Epithelial cell of prostate (primary cell): ENCODE measurements around the gene PIK3R2.
A peak's percentile ranks its signal among the peaks of the same experiment; 100 is the strongest.
"Not testable (repeated sequence)": the region's sequence is repeated elsewhere in the genome, so short reads cannot be mapped to it uniquely, and the experiment has no call there.

ENCODE experiments used
- DNase-seq: peaks from one replicate; pipeline ENCODE4 v3.0.0-alpha.2; 2011; ENCODE audit warnings: low read depth, low spot score
- H3K27ac ChIP-seq: fragments of 450-650 bp; 2 replicates; pipeline ENCODE4 v1.5.1; 2017; ENCODE audit warnings: mild to moderate bottlenecking

Gene PIK3R2

DNA sequence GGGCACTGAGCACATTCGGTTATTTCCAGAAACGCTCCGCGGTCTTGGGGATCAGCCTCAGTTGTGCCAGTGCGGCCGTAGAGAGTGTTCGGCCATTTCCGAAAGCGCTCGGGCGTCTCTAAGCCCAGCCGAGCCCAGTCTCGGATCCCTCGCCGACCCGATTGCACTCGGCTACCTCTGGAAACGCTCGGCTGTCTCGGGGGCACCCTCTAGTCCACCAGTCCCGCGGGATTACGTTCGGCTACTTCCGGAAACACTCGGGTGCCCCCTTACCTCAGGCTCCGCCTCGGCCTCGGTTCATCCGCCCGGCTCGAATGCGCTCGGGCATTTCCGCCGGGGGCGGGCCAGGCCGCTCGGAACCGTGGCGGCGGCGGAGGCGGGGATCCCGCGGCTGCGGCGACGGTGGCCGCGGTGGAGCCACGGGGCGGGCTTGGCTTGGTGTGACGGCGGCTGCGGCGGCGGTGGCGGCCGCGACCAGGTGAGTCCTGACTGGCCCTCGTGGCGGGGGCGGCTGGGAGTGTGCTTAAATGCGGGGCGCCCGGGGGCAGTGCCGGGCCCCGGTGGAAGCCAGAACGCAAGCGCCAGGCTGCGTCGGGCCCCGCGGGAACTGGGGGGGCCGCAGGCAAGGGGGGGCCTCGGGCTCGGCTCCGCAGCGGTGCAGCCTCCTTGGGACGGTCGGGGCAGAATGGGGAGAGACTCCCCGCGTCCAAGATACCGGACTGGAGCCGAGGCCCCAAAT is at the start of gene PIK3R2:
TSS of gene PIK3R2 (plus strand) at position 347 of the 739 bp plus-strand sequence. CDS start 2,717 bp downstream, outside the sequence.
- peak within 1 kb of the TSS; percentile 90 for H3K27ac ChIP-seq
- peak; percentile 85 for DNase-seq

DNA sequence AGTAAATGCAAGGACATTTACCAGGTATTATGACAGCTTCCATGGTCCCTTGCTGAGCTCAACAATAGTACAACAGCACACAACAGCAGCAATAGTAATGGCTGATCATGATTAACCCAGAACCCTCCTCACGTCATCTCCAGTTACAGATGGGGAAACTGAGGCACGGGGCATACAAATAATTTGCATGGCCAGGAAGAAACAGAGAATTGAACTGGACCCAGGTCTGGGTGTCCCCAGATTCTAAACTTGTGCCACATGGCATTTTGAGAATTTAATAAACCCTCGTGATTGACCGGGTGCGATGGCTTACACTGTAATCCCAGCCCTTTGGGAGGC is 48.2 kb upstream of the PIK3R2 start:
- no peak overlapping the region for H3K27ac ChIP-seq
- DNase-seq = no peak

DNA sequence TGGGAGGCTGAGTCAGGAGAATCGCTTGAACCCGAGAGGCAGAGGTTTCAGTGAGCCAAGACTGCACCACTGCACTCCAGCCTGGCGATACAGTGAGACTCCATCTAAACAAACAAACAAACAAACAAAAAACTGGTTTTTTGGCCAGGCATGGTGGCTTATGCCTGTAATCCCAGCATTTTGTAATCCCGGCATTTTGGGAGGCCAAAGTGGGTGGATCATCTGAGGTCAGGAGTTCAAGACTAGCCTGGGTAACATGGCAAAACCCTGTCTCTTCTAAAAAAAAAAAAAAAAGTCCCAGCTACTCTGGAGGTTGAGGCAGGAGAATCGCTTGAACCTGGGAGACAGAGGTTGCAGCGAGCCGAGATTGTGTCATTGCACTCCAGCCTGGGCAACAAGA is 47.7 kb upstream of the PIK3R2 start:
- not testable (repeated sequence) for DNase-seq

DNA sequence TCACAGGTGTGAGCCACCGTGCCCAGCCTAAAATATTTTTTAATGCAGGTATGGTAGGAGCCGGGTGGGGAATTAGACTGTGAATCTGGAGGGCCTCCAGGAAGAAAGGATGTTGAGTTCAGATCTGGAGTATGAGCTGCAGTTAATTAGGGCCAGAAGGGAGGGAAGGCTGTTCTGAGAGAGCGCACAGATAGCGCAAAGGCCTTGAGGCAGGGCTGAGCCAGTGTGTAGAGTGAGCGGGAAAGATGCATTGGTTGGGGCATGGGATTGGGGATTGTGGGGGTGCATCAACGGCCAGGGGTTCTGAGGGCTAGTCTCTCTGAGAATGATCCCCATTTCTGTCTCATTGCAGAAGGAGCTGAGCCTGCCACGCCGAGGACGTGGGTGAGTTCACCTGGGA is 45.7 kb upstream of the PIK3R2 start:
- DNase-seq = no peak
- H3K27ac ChIP-seq = no peak overlapping the region

More for the DNA sequence above, 47.7 kb upstream of the PIK3R2 start:
- not testable (repeated sequence) for H3K27ac ChIP-seq

DNA sequence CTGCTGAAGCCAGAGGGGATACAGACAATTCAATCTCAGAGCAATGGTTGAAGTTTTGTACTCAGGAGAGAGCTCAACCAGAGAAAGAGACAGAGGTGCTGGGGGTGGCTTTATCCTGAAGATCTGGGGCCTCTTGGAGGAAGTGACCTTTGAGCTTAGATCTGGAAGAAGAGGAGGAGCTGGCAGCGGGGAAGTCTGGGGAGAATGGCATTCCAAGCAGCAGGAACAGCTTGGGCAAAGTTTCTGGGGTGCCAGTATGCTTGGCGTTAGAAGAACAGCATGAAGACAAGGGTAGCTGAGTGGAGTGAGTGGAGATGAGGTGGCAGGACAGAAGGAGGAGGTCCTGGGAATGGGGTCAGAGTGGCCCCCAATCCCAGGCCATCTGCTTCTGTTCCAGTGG is 44.1 kb upstream of the PIK3R2 start:
- H3K27ac ChIP-seq = no peak overlapping the region

DNA sequence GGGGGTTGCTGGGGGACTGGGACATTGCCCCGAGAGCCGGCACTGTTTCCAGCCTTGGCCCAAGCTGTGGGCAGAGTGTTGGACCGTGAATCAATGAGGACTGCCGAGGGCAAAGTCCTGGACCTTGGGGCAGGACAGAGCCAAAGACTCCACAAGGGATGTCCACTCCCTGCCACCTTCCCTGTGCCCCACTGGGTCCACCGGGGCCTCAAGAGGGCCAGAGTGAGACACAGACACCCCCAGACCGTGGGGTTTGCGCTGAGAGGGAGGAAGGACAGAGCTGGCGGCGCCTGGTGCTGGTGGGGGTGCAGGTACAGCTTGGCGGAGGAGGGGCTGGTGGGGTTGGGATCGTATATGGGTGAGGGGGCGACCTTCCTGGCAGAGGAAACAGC is 43.6 kb upstream of the PIK3R2 start:
- no peak overlapping the region for H3K27ac ChIP-seq
- DNase-seq = no peak

More for the DNA sequence above, 44.1 kb upstream of the PIK3R2 start:
- DNase-seq = no peak

DNA sequence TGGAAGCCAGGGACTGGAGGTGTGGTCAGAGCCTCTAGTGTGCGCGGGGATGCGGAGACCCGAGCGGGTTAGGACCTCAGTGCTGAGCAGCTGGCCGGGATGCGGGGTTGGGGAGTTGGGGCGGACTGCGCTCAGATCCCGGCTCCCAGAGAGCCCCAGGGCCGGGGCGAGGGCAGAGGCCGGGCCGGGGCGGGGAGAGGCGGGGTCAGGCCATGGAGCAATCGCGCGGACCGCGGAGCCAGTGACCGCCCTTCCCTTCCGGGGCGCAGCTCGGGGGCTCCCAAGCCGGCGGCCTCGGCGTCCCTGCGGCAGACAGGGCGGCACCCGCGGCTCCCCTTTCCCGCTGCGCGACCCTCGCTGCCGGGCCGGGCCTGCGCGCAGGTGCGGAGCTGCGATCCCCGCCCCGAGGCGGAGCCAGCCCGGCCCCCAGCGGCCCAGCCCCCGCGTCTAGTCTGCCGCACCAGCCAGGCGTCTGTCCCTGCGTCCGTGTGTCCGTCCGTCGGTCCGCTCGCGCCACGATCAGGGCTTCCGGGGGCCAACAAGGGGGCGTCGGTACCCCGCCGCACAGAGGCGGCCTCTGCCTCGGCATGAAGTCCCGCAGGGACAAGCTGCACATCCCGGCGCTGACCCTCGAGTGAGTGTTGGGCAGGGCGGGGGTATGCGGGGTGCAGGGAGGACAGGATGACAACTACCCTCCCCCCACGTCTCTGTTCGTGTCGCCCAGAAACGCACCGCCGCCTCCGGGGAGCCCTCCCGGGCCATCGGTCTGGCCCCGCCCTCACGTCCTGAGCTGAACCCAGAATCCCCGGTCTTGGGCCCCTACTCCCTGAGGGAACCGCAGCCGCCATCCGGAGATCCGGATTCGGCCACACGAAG is 43.0 kb upstream of the PIK3R2 start:
- H3K27ac ChIP-seq = no peak overlapping the region
- DNase-seq = no peak

DNA sequence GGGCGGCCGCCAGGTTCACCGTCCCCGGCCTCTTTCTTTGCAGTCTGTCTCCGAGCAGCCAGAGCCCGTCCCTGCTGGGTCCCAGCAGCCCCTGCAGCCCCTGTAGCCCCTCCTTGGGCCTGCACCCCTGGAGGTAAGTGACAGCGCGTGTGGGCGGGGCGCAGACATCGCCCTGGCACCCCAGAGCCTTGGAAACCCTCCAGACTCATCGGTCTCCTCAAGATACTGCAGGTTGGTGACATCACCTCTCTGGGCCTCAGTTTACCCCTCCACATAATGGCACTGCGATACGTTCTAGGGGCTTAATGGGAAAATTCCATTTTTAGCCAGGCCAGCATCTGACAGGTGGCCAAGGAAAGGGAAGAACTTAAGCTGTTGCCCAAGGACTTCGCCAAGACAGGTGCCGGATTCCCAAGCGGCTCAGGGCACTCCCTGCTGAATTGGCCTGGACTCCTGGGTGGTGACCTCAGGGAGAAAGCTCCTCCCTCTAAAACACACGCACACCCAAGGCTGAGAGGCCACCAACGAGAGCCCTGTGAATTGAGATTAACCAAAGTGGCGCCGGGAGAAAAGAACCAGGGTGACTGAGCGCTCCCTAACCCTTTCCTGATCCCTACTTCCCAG is 42.2 kb upstream of the PIK3R2 start:
- DNase-seq = no peak
- H3K27ac ChIP-seq = no peak overlapping the region

DNA sequence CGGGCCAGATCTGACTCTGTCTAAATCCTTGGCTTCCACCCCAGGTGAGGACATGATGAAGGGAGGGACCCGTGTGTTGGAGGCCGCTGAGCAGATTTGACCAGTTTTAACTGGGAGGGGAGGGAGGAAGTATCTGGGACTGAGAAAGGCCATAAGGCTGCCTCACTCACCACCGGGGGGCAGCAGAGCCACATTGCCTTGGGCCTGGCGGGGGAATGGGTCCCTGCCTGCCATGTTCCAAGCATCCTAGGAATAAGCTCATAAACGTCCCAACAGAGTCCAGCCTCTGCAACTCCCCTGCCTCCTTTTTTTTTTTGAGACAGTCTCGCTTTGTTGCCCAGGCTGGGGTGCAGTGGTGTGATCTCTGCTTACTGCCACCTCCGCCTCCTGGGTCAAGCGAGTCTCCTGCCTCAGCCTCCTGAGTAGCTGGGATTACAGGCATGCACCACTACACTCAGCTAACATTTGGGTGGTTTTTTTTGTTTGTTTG is 39.9 kb upstream of the PIK3R2 start:
- H3K27ac ChIP-seq = no peak overlapping the region
- DNase-seq = no peak

DNA sequence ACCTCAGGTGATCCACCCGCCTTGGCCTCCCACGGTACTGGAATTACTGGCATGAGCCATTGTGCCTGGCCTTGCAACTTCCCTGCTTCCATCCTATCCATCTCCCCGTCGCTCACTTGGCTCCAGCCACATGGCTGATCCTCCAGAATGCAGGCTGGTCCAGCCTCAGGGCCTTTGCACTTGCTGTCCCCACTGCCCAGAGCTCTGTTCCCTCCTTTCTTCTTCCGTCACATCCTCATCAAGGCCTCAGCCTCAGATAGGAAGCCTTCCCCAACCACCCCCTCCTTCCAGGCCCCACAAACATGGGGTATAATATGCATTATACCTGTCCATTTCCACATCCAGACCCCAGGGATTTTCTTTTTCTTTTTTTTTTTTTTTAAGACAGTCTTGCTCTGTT is 39.1 kb upstream of the PIK3R2 start:
- H3K27ac ChIP-seq = no peak overlapping the region
- no peak for DNase-seq

DNA sequence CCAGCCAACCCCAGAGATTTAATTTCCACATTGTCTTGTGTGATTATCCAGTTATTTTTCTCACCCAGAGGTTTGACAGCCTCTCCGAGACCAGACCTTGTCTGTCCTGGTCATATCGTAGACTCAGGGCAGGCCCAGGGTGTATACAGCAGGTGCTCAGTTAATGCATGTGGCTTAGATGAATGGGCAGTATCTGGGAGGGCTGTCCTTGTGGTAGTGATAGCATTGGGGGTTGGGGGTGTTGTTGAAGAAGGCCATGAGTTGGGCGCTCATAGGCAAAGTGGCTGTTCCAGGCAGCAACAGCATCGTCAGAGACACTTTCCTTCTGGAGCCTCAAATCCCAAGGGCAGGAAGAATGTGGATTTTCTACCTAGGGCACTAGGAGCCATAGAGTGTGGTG is 38.5 kb upstream of the PIK3R2 start:
- DNase-seq = no peak
- H3K27ac ChIP-seq = no peak overlapping the region

DNA sequence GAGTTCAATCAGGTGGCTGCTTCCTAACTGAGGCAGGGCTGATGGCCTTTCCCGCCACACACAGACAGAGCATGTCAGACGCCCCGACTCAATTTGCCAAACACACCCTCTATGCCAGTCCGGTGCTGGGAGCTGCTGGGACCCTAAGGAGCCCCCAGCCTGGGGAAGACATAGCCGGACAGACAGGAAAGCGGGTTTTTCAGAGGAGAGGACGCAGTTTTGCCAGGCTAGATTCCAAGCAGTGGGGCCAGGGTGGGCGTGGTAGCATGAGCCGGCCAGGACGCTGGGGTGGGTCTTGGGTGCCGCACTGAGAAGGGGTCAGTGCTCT is 35.6 kb upstream of the PIK3R2 start:
- DNase-seq = no peak
- no peak overlapping the region for H3K27ac ChIP-seq

DNA sequence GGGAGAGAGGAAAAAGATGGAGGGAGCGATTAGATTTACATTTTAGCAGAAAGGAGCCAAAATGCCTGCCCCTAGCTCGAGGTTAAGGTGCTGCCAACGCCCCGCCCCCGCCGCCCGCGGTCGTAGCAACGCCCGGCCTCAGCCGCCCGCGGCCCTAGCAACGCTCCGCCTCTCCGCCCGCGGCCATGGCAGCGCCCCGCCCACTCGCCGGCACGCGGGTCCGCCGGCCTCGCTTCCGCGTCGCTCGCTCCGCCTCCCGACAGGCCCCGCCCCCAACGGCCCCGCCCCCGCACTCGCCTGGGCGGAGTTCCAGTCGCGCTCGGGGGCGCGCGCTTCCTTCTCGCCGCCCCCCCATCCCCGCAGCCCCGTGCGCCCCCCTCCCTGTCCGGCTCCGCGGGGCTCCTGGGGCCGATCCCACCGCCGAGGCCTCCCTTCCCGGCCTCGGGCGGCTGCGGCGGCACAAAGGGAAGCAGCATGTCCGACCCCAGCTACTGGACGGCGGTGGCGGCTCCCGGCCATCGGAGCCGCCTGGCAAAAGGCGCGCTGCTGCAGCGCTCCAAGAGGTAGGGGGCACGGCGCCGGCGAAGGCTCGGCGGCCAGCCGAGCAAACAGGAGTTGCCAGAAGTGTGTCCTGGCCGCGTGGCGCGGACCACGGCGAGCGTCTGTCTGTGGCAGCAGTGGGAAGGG is 35.1 kb upstream of the PIK3R2 start:
- H3K27ac ChIP-seq = no peak overlapping the region
- no peak for DNase-seq

DNA sequence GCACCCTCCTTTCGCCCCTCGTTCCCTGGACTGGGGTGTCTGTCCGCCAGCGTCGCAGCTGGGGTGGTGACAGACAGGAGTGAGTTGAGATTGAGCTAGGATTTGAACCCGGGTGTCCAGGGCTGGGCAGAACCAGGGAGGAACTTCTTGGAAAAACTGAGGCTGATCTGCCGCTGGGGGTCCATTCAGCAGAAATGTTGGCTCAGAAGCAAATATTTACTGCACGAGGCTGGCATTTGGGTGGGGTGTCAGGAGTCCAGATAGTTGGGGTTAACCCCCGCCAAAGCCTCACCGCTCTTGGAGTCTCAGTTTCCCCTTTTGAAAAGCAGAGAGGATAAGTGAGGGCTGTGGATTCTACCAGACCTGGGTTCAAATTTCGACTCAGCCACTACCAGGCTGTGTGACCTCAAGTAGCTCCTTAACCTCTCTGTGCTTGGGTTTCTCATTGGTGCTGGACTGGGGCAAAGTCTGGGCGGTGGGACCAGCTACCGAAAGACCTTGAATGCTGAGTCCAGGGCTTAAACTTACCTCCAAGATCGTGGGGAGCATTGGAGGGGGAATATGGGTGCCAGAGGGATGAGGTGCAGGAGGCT is 34.4 kb upstream of the PIK3R2 start:
- DNase-seq = no peak
- no peak overlapping the region for H3K27ac ChIP-seq

DNA sequence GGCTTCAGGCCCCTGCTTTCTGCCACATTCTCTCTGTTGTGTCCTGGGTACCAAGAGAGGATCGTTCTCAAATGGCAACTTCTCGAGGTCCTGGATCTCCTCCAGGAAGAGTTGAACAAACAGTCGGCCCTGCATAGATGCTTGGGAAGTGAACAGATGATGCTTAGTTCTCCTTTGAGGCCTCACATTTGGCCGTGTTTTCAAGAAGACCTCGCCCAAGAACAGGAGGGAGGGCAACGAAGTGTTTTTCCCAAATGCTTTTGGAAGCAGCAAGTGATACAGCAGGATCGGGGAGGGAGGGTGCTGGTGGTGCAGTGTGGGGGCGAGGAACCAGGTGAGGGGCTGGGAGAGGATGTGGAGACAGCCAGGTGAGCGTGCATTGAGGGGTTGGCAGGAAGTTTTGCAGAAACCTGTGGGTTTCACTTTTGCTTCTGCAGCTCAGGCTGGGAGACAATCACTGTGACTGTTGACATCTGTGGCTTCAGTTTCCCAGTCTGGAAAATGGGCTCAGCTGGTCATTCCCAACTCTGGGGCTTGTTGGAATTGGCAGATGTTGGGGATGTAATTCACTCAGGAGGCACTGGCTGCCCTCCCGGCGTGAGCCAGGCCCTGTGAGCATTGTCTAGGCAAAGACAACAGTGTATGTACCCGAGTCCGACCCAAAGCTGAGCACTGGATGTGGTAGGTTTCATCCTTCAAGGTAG is 33.8 kb upstream of the PIK3R2 start:
- H3K27ac ChIP-seq = no peak overlapping the region
- DNase-seq = no peak

DNA sequence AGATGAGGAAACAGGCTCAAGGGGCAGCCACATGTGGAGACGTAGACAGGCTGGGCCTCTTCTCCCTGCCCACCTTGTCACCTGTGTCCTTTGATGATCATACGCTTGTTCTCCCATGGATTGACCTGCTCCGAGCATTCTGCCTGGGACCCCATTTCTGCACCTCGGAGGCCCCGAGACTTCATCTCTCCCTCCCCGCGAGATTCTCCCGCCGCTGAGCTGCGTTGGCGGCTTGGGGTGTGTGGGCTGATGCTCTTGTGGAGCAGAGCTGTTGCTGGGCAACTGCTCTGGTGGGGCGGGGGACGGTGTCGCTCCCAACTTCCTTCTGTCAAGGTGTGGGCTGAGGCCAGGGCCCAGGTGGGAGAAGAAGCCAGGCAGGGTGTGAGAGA is 33.3 kb upstream of the PIK3R2 start:
- H3K27ac ChIP-seq = no peak overlapping the region
- DNase-seq = no peak

DNA sequence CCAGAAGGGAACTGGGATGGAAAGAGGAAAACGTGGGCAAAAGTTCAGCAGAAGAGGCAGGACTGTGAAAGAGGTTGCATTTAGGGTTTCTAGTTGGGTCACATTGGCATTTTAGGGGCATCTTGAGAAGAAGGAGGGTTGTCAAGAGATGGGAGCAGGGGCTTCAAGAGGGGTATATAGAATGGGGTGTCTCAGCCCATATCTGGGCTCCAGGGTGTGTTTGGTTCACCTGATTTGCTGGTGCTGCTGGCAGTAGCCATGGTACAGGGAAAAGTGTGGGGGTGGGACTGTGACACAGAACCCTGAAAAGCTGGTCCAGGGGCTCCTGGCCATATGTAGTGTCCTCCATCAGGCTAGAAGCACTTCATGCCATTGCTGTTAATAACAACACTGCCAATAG is 32.8 kb upstream of the PIK3R2 start:
- DNase-seq = no peak
- H3K27ac ChIP-seq = no peak overlapping the region

DNA sequence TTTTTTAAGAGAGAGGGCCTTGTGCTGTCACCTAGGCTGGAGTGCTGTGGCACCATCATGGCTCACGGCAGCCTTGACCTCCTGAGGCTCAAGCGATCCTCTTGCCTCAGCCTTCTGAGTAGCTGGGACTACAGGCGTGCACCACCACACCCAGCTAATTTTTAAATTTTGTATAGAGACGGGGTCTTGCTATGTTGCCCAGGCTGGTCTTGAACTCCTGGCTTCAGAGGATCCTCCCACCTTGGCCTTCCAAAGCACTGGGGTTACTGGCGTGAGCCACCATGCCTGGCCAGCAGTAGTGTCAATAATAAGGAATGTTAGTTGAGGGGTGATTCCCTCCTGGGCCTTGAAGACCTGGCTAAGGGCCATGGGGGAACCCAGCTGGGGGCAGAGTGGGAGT is 31.8 kb upstream of the PIK3R2 start:
- H3K27ac ChIP-seq = no peak overlapping the region
- no peak for DNase-seq

DNA sequence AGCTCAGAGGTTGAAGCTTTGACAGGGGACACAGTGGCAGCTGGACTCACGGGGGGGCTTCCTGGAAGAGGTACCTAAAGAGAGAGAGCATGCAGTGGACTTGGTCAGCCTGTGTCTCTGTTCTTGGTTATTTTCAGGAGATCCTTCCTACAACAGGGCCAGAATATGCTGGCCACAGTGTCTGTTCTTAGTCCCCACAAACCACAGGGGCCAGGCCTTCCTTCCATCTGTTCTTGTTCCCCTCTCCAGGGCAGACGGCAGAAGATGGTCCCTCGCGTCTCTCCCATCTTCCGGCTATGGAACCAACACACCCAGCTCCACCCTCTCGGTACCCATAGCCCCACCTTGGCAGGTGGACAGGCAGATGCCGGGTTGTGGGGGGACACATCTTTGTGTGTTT is 30.5 kb upstream of the PIK3R2 start:
- no peak for DNase-seq
- no peak overlapping the region for H3K27ac ChIP-seq
